Astrocyte of the cerebellum (primary cell): Measurements from ENCODE around the gene RUSF1.
"Not testable (repeated sequence)": the region's sequence is repeated elsewhere in the genome, so short reads cannot be mapped to it uniquely, and the experiment has no call there.

ENCODE experiments used
- DNase-seq: peaks from one replicate; pipeline ENCODE4 v3.0.0-alpha.2; 2011; ENCODE audit warnings: low read depth
- H3K4me3 ChIP-seq: 2 replicates; pipeline ENCODE4 v1.5.1; 2011; ENCODE audit warnings: mild to moderate bottlenecking, low read depth, low read length, moderate library complexity
- CTCF ChIP-seq: IDR thresholded peaks from 2 replicates; pipeline ENCODE4 v1.5.1; 2012; ENCODE audit warnings: low read length, low read depth, moderate library complexity, mild to moderate bottlenecking; ENCODE audit errors: missing control alignments
- in situ Hi-C: cut with HindIII; loops from 2 replicates; pipeline ENCODE4 v1.10.0; 2017; ENCODE audit warnings: low sequenced_read_pairs

The RUSF1 gene

GRCh38 chr16:31507929-31508705 is at the start of gene RUSF1:
RUSF1 (minus strand) TSS chr16:31508391; CDS start chr16:31508373, 18 bp downstream.
- DNase-seq: peak; percentile 71
- in situ Hi-C loops: no loop called here
- H3K4me3 ChIP-seq: peak within 1 kb of the TSS; percentile 95
- TF ChIP-seq CTCF: no peak

GRCh38 chr16:31542763-31543162 is 34.6 kb upstream of the RUSF1 start:
- no peak for TF ChIP-seq CTCF
- no peak overlapping the region for H3K4me3 ChIP-seq
- in situ Hi-C loops: no loop called here
- DNase-seq: no peak

- in situ Hi-C loops, H3K4me3 ChIP-seq, DNase-seq: not testable (repeated sequence)
Measured at GRCh38 chr16:31539762-31540161, 31.6 kb upstream of the RUSF1 start.

GRCh38 chr16:31538243-31538598 is 30.0 kb upstream of the RUSF1 start:
- H3K4me3 ChIP-seq, in situ Hi-C loops, DNase-seq: not testable (repeated sequence)

- TF ChIP-seq CTCF: no peak
- peak overlapping the region; percentile 30 for H3K4me3 ChIP-seq
- DNase-seq: no peak
- in situ Hi-C loops: no loop called here
Measured at GRCh38 chr16:31537362-31538242, 29.4 kb upstream of the RUSF1 start.

- TF ChIP-seq CTCF: no peak
- in situ Hi-C loops: no loop called here
- no peak for DNase-seq
- peak overlapping the region; percentile 30 for H3K4me3 ChIP-seq
Measured at GRCh38 chr16:31536804-31537361, 28.7 kb upstream of the RUSF1 start.

- no peak for DNase-seq
- no peak for TF ChIP-seq CTCF
- no peak overlapping the region for H3K4me3 ChIP-seq
- in situ Hi-C loops: no loop called here
Measured at GRCh38 chr16:31535737-31536136, 27.5 kb upstream of the RUSF1 start.
